ENCODE data around the gene ANK3. TPM values are rescaled to one million over a fixed set of nuclear protein-coding genes. Genes with fewer than 3 reads are reported as not detected.

Gene ANK3
- total and polyA plus RNA-seq, 2 experiments from 2014 or later: 0.14 to 0.54 TPM

GRCh38 chr10:60138842-60139241 is 250.8 kb downstream of the ANK3 start:
- in situ Hi-C loops (cut with MboI): no loop called here
- no peak for TF ChIP-seq EZH2 (IDR thresholded peaks at IDR 0.05; ENCODE audit: insufficient read depth, poor library complexity, severe bottlenecking)
- no peak for TF ChIP-seq EZH2phosphoT487 (IDR thresholded peaks at IDR 0.05; ENCODE audit: insufficient read depth, low read depth)
- no peaks in the 10 kb centered on the region for H4K20me1 ChIP-seq (ENCODE audit: insufficient read depth)
- H3F3A ChIP-seq (ENCODE audit: insufficient read depth): no peaks in the 10 kb centered on the region
- H2AFZ ChIP-seq: no peak overlapping the region
- no peaks in the 10 kb centered on the region for H3K27me3 ChIP-seq (replicated peaks; ENCODE audit: insufficient read depth)
- H3K4me2 ChIP-seq (ENCODE audit: unreplicated experiment): no peak overlapping the region
- peaks cover 7% of the 10 kb centered on the region for H3K4me1 ChIP-seq (ENCODE audit: insufficient read depth)
- no peaks in the 10 kb centered on the region; the same call in 1 of the 2 replicates for H3K9me2 ChIP-seq (ENCODE audit: insufficient read depth)
- H3K27ac ChIP-seq: no peak overlapping the region
- no peak overlapping the region for H3K4me3 ChIP-seq
- H3K9ac ChIP-seq: no peak overlapping the region
- no peaks in the 10 kb centered on the region for H3K36me3 ChIP-seq (ENCODE audit: low read depth)
- no peaks in the 10 kb centered on the region for H3K9me3 ChIP-seq (ENCODE audit: low read depth)
- no peak for DNase-seq
- WGBS, 2 experiments (ENCODE audit: low coverage in 1 of 2, low lambda C conversion rate in 2 of 2, missing lambda C conversion rate in 2 of 2): 82 to 92% methylated on average over 5 of the region's 5 CpGs
- no peaks in the 10 kb centered on the region for H3K79me2 ChIP-seq (ENCODE audit: insufficient read depth)

- Histone ChIP-seq H3K4me3 (no peak overlapping the region), H3K4me1 (ENCODE audit: insufficient read depth) (peaks cover 7% of the 10 kb centered on the region), H3K9me2 (ENCODE audit: insufficient read depth) (no peaks in the 10 kb centered on the region; the same call in 1 of the 2 replicates), H3K9ac (no peak overlapping the region), H3F3A (ENCODE audit: insufficient read depth) (no peaks in the 10 kb centered on the region), H2AFZ (no peak overlapping the region), H3K4me2 (ENCODE audit: unreplicated experiment) (no peak overlapping the region), H4K20me1 (ENCODE audit: insufficient read depth) (no peaks in the 10 kb centered on the region), H3K79me2 (ENCODE audit: insufficient read depth) (no peaks in the 10 kb centered on the region), H3K27me3 (replicated peaks; ENCODE audit: insufficient read depth) (no peaks in the 10 kb centered on the region), H3K36me3 (ENCODE audit: low read depth) (no peaks in the 10 kb centered on the region), H3K9me3 (ENCODE audit: low read depth) (no peaks in the 10 kb centered on the region), H3K27ac (no peak overlapping the region)
- in situ Hi-C loops (cut with MboI): no loop called here
- TF ChIP-seq EZH2phosphoT487 (IDR thresholded peaks at IDR 0.05; ENCODE audit: insufficient read depth, low read depth) (no peak), EZH2 (IDR thresholded peaks at IDR 0.05; ENCODE audit: insufficient read depth, poor library complexity, severe bottlenecking) (no peak)
- no peak for DNase-seq
Observed at GRCh38 chr10:60138026-60138425, 251.6 kb downstream of the ANK3 start.

GRCh38 chr10:60137292-60137992 is 252.2 kb downstream of the ANK3 start:
- H3K4me3 ChIP-seq: no peak overlapping the region
- H3K4me1 ChIP-seq (ENCODE audit: insufficient read depth): peaks cover 7% of the 10 kb centered on the region
- no peaks in the 10 kb centered on the region for H3K36me3 ChIP-seq (ENCODE audit: low read depth)
- H3K9me2 ChIP-seq (ENCODE audit: insufficient read depth): no peaks in the 10 kb centered on the region
- in situ Hi-C loops (cut with MboI): no loop called here
- H2AFZ ChIP-seq: no peak overlapping the region
- H3K9me3 ChIP-seq (ENCODE audit: low read depth): no peaks in the 10 kb centered on the region
- no peaks in the 10 kb centered on the region for H3F3A ChIP-seq (ENCODE audit: insufficient read depth)
- no peaks in the 10 kb centered on the region for H3K79me2 ChIP-seq (ENCODE audit: insufficient read depth)
- 94 to 95% methylated on average over 2 of the region's 2 CpGs for WGBS, 2 experiments (ENCODE audit: low coverage in 1 of 2, low lambda C conversion rate in 2 of 2, missing lambda C conversion rate in 2 of 2)
- H3K4me2 ChIP-seq (ENCODE audit: unreplicated experiment): no peak overlapping the region
- no peaks in the 10 kb centered on the region for H3K27me3 ChIP-seq (replicated peaks; ENCODE audit: insufficient read depth)
- H3K27ac ChIP-seq: no peak overlapping the region
- H4K20me1 ChIP-seq (ENCODE audit: insufficient read depth): no peaks in the 10 kb centered on the region
- TF ChIP-seq EZH2phosphoT487 (IDR thresholded peaks at IDR 0.05; ENCODE audit: insufficient read depth, low read depth): no peak
- TF ChIP-seq EZH2 (IDR thresholded peaks at IDR 0.05; ENCODE audit: insufficient read depth, poor library complexity, severe bottlenecking): no peak
- H3K9ac ChIP-seq: no peak overlapping the region
- DNase-seq: no peak

GRCh38 chr10:60135020-60135419 is 254.7 kb downstream of the ANK3 start:
- no peak for DNase-seq
- no peak overlapping the region for H2AFZ ChIP-seq
- in situ Hi-C loops (cut with MboI): no loop called here
- TF ChIP-seq EZH2 (IDR thresholded peaks at IDR 0.05; ENCODE audit: insufficient read depth, poor library complexity, severe bottlenecking) (no peak), EZH2phosphoT487 (IDR thresholded peaks at IDR 0.05; ENCODE audit: insufficient read depth, low read depth) (no peak)
- H3K27ac ChIP-seq: no peak overlapping the region
- H3K27me3 ChIP-seq (replicated peaks; ENCODE audit: insufficient read depth): no peaks in the 10 kb centered on the region
- peaks cover 6% of the 10 kb centered on the region for H3K4me1 ChIP-seq (ENCODE audit: insufficient read depth)
- H3K36me3 ChIP-seq (ENCODE audit: low read depth): no peaks in the 10 kb centered on the region
- no peak overlapping the region for H3K4me2 ChIP-seq (ENCODE audit: unreplicated experiment)
- 74 to 77% methylated on average over 3 of the region's 3 CpGs for WGBS, 2 experiments (ENCODE audit: low coverage in 1 of 2, low lambda C conversion rate in 2 of 2, missing lambda C conversion rate in 2 of 2)
- no peaks in the 10 kb centered on the region for H4K20me1 ChIP-seq (ENCODE audit: insufficient read depth)
- no peaks in the 10 kb centered on the region for H3K79me2 ChIP-seq (ENCODE audit: insufficient read depth)
- H3K9ac ChIP-seq: no peak overlapping the region
- H3K9me3 ChIP-seq (ENCODE audit: low read depth): no peaks in the 10 kb centered on the region
- no peaks in the 10 kb centered on the region for H3K9me2 ChIP-seq (ENCODE audit: insufficient read depth)
- H3F3A ChIP-seq (ENCODE audit: insufficient read depth): no peaks in the 10 kb centered on the region
- H3K4me3 ChIP-seq: no peak overlapping the region
